Stimulated activated CD8-positive, alpha-beta memory T cell treated with anti-CD3 and anti-CD28 coated beads, Interleukin-12 subunit alpha, Interleukin-12 subunit beta, amount 100 ng/mL, for 24 hours (primary cell): Measurements from ENCODE around the gene ECHS1.
"Not testable (repeated sequence)": the region's sequence is repeated elsewhere in the genome, so short reads cannot be mapped to it uniquely, and the experiment has no call there.

ENCODE experiments used
- DNase-seq: peaks from one replicate; pipeline ENCODE4 v3.0.0-alpha.2; 2020; ENCODE audit errors: extremely low read depth

ECHS1 gene

GRCh38 chr10:133373174-133374090, at the start of gene ECHS1:
Gene ECHS1, minus strand, starts transcription at chr10:133373354. Its CDS starts 21 bp downstream, at chr10:133373333.
- DNase-seq, result peak; percentile 84

- DNase-seq, result no peak
Observed at GRCh38 chr10:133422223-133422806, 49.2 kb upstream of the ECHS1 start.

GRCh38 chr10:133421336-133422222, 48.4 kb upstream of the ECHS1 start:
- no peak for DNase-seq

GRCh38 chr10:133420579-133420978, 47.4 kb upstream of the ECHS1 start:
- no peak for DNase-seq

GRCh38 chr10:133420028-133420427, 46.9 kb upstream of the ECHS1 start:
- DNase-seq, result no peak

GRCh38 chr10:133419211-133419950, 46.2 kb upstream of the ECHS1 start:
- DNase-seq, result no peak

GRCh38 chr10:133418289-133418993, 45.3 kb upstream of the ECHS1 start:
- no peak for DNase-seq

GRCh38 chr10:133415752-133416151, 42.6 kb upstream of the ECHS1 start:
- DNase-seq, result no peak

- DNase-seq, result not testable (repeated sequence)
Observed at GRCh38 chr10:133414401-133414800, 41.2 kb upstream of the ECHS1 start.

GRCh38 chr10:133412381-133412711, 39.2 kb upstream of the ECHS1 start:
- DNase-seq, result no peak

GRCh38 chr10:133411523-133412380, 38.6 kb upstream of the ECHS1 start:
- no peak for DNase-seq

GRCh38 chr10:133405844-133406527, 32.8 kb upstream of the ECHS1 start:
- DNase-seq, result no peak

- no peak for DNase-seq
Observed at GRCh38 chr10:133405272-133405671, 32.1 kb upstream of the ECHS1 start.

- DNase-seq, result no peak
Observed at GRCh38 chr10:133403784-133404183, 30.6 kb upstream of the ECHS1 start.

- no peak for DNase-seq
Observed at GRCh38 chr10:133403359-133403758, 30.2 kb upstream of the ECHS1 start.

GRCh38 chr10:133401981-133402725, 29.0 kb upstream of the ECHS1 start:
- no peak for DNase-seq

GRCh38 chr10:133401500-133401899, 28.3 kb upstream of the ECHS1 start:
- DNase-seq, result no peak

- no peak for DNase-seq
Observed at GRCh38 chr10:133400624-133401424, 27.7 kb upstream of the ECHS1 start.
